ENCODE measurements around the gene ZSCAN31.

GRCh38 chr6:28335040-28335563, 846 bp downstream of the ZSCAN31 start:
- no peak for TF ChIP-seq EZH2 (IDR thresholded peaks at IDR 0.05; ENCODE audit: insufficient read depth, poor library complexity, severe bottlenecking)
- TF ChIP-seq EZH2phosphoT487 (IDR thresholded peaks at IDR 0.05; ENCODE audit: insufficient read depth, low read depth), result no peak

All from GM23248 (cell line).